LoVo (cell line): ENCODE data around the gene CCNO.

Experiments
- DNase-seq: peaks from one replicate; pipeline ENCODE4 v3.0.0-alpha.2; 2016; ENCODE audit warnings: low spot score

Gene CCNO

GRCh38 chr5:55222985-55223811, 10.2 kb downstream of the CCNO start:
- no peak for DNase-seq

GRCh38 chr5:55222092-55222984, 11.1 kb downstream of the CCNO start:
- no peak for DNase-seq

GRCh38 chr5:55220433-55221185, 12.8 kb downstream of the CCNO start:
- no peak for DNase-seq

DNA sequence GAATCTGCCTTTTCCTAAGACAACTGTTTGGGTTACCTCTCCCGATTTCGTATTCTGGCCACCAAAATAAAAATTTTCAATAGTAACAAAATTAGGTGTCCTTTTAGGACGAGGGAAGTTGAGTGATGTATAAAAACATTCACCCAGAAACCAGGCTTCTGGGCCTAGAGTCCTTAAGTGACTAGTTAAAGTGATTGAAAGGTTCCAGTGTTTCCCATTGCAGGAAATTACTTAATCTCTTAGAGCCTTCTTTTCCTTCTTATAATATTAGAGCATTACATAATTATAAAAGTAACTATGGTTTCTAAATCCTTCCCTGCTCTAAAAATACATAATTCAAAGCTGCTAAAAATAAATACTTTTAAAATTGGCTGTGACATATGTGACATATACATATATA, 13.6 kb downstream of the CCNO start:
- DNase-seq = no peak

DNA sequence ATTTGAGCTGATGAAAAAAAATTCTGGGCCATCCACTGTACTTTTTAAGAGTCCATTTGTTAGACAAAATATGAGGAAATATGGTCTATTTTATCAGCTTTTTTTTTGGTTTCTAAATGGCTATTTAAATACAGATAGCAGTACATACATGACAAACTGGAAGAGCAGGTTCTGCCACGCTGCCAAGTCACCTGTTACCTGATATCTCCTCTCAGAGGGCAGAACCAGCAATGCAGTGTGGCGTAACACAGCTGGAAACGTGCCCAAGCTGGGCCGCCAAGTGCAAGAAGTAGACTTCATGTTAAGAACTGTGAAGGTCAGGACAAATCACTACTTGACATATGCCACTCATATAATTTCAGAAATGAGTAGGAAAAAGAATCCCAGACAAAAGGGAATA, 14.4 kb downstream of the CCNO start:
- peak; percentile 83 for DNase-seq

DNA sequence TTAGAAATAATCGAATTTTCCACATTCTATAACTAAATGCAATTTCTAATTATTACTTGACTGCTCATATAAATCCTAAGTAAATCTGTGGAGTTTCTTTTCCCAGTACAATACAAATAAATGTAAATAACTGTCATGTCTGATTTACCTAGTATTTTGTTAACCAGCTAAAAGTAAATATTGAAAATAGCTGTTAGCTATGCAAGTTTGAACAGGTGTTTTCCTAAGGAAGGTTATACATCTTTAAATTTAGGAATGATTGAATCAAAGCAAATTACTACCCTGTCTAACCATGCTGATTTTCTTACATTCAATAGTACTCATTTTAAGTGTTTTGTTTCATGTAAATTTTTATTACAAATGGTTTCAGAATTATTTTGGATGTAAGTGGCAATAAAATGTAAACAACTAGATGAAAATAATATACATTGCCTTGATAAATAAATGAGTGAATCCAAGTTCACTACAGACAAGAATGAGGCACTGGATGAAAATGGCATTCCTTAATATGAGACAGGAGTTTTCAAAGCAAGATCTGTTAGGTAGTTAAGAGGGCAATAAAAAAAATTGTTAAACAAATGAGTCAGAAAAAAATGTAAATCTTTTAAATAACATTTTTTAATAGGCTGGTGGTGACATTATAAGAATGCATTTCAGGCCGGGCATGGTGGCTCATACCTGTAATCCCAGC, 22.1 kb downstream of the CCNO start:
- peak; percentile 23 for DNase-seq

- DNase-seq = no peak
Observed at GRCh38 chr5:55205001-55205400, 28.4 kb downstream of the CCNO start.

GRCh38 chr5:55191165-55191564, 42.2 kb downstream of the CCNO start:
- no peak for DNase-seq

DNA sequence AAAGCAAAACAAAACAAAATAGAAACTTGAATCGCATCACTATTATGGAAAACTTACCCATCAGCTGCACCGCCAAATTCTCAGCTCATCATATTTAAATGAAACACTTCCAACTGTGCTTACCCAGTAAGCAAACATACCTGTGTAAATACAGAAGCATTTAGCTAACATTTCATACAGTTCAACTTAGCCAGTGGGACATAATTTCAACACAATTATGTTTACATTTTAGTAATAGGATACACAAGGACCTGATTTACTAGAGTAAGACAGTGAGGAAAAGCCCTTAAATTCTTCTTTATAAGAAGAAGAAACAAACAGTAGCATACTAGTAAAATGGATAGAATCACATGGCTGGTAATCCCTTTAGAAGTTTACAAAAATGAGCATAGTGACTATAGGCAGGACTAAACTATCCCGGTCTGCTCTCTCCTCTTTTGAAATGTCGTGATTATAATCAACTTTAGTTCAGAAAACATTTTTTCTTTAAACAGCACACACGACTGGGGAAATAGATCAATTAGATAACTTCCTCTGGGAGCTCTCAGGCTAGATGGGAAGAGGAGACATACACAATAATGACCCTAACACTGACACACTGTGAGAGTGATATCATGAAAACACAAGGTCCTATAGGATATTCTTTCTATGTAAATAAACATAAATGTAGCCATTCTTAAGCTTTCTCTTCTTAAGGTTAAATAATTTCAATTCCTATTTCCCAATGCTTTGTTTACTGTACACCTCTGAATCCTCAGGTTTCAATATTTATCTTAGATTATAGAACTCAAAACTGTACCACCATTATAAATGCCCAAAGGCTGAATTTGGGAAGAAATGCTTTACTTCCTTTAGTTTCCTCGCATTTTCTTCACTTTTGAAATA, 44.5 kb downstream of the CCNO start:
- no peak for DNase-seq

DNA sequence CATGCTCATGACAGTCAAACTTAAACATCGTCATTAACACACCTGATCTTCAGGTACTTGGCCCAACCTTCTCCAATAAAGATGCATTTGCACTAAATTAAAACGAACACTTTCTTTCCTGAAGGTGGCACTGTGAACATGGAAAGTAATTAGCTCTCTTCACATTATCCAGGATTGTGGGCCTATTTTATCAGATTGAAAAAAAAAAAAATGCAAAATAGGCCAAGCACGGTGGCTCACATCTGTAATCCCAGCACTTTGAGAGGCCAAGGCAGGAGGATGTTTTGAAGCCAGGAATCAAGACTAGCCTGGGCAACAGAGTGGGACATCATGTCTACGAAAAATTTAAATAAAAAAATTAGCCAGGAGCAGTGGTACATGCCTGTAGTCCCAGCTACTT, 46.0 kb downstream of the CCNO start:
- DNase-seq = peak; percentile 47
